NCI-H2196 treated with DMSO at 0.1 percent for 48 hours (cell line): ENCODE results near the gene CD47.

Experiments
- DNase-seq: peaks from one replicate; lab custom pipeline; 2025; ENCODE audit not compliant: unreplicated experiment; lab: John Stamatoyannopoulos, UW

CD47 gene

DNA sequence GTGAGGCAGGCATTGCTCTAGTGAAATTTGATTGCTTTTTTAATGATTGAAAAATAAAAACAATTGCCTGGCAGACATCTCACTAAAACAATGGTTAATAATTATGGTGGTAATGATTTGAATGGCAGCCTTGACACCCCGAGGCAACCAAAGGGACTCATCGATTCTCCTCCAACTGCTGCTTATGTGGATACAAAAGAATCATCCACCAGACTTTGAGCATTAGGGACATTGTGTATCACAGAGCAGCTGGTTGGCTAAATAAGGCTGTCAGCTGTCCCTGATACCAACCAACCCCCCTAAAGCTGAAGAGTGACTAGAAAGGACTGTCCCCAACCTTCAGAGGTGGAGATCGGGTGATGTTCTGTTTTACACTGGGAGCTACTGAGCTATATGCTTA, 1.7 kb upstream of the CD47 start:
- DNase-seq: no peak

DNA sequence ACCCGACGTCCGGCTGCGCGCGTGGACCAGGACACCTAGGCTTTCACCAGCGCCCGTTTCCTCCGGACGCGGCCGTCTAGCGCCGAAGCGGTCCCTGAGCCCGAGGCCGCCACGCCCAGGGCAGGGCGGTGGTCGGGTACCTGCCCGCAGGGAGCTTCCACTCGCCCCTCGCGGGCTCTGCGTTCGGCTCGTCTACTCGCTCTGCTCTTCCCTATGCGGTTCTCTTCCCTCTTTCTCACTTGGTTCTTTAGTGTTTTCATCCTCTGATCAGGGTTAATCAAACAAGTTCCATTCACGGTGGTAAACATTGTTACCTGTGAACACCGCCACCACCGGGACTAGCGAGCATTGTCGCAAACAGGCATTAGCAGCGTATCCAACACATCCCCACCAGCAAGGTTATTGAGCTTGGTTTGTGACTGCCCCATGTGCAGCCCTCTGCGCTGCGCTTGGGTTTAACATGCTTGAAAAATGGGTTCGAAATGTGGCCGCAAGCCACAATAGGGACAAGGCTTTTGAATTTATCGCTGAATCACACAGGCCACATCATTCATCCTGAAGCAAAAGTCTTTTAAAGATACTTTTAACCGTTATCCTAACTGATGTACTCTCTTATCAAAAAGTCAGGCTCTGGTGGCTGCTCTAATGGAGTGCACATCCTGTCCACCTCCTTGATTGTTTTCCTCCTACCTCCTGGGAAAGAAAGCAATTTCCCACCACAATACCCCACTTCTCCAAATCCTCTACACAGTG, 843 bp upstream of the CD47 start:
- no peak for DNase-seq

DNA sequence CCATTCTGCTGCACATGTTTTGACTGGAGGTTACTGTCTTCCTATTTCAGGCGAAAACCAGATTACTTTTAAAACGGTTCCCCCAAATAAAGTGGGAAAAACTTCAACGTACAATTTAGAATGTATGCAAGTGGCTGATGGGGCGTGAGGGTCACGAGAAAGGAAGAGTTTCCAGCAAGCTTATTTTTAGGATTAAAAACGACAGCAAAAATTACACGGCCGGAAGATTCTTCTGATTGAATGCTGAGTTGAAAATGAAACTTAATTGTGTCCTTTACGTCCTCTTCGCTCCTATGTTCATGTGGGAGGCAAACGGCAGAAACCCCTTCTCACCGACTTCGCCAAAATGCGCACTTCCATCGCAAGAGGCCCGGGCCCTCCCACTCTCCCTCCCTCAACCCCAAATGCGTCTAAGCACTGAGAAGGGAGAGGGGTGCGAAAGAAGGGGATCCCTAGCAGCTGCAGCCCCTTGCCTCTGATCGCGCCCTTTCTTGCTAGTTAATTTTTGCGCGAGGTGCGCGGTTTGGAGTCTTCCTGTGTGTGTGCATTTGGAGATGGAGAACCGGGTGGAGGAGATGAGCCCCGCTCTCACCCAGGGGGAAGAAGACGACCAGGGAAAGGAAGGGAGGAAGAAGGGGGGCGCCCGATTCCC, 656 bp downstream of the CD47 start:
- DNase-seq: no peak

DNA sequence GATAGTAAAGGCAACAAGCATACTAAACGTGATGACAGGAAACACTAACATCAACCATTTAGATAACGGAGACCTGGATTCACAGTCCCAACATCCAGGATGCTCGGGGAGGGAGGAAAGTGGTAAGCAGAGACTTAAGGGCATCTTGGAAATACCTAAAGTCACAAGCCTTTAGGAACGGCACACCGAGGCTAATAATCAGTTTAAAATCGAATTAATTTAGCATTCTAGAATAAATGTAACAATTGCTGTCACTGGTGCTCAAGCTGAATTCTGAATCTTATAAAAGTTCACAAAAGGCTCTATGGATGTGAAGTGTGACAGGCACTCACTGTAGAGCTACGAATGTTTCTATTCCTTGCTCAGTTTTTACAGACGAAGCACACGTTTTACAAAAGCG, 1.3 kb downstream of the CD47 start:
- no peak for DNase-seq

DNA sequence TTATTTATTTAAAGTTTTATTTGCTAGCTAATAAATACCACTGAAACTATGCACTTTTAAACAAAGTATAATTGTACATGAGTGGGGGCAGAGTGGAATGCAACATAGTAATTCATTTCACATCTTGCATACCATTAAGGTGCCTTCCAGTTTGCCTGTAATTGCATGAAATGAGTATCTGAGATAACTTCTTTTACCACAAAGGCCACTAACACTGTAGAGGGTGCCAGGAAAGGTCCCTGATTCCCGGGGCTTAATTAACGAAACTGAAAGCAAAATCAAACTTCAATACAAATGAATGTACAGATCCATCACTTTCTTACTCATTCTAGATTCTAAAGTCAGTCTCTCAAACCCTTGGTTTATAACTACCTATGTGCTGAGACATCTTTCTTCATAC, 2.1 kb downstream of the CD47 start:
- DNase-seq: no peak

DNA sequence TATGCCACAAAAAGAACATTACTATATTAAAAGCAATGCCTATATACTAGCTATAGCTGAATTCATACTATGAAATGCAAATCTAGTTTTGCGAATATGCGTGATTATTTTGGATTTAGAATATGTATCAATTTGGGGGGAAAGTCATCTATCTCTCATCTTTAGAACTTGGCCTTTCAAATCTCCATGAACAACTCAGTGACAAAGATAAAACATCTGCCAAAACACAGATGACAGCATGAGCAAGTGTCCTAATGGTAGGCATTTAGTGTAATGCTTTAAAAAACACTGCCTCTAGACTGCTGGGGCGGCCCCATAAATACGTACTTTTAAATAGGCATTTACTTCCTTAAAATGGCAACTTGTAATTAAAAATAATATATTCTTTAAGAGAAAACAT, 2.7 kb downstream of the CD47 start:
- no peak for DNase-seq

DNA sequence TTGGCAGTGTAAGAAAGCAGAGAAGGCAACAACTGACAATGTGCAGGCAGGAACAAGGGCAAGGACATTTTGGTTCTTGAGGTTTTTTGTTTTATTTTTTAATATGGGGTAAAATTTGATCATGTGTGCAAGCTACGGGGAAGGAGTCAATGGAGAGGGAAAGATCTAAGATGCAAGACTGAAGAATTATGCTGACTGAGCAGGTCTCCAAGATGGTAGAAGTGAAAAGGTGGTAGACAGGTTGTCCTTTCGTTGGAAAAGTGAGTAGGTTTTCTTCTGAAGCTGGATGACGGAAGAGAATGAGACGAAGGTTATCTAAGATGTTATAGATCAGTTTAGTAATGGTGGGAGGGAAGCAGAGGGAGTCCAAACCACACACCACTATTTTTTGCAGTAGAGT, 4.2 kb downstream of the CD47 start:
- no peak for DNase-seq

DNA sequence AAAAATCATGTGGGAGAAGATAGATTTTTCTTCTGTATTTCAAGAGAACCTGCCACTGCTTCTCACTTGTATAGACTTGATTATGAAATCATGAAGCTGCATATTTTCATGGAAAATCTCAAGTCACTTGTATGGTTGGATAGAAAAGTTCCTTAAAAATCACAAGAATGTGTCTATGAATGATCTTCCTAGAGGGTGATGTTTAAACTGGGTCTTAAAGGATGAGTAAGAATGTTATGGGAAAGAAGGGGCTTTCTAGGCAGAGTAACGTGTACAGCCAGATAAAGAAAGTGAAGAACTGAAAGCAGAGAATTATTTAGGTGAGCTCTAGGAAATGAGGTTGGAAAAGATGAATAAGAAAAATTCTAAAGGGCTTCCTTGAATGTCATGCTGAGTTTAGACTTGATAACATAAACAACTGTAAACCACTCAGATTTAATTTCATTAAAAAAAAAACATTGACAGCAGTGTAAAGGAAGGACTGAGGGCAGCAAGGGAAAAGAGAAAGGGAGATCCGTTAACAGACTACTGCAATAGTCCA, 5.0 kb downstream of the CD47 start:
- no peak for DNase-seq

DNA sequence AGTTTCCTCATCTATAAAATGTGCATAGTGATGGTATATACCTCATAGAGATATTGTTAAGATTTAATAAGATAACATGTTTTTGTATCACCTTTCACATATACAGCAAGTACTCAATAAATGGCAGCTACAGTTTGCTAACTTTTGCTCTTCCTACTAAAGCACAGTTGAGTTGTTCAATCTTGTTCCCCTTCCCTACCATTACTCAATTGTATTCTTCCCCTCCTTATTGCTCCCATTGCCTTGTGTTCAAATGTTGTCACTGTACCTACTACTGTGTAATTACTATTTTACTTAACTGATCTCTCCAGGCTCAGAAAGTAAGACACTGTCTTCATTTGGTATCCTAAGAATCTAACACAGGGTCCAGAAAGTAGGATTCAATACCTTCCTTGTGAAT, 5.5 kb downstream of the CD47 start:
- no peak for DNase-seq

DNA sequence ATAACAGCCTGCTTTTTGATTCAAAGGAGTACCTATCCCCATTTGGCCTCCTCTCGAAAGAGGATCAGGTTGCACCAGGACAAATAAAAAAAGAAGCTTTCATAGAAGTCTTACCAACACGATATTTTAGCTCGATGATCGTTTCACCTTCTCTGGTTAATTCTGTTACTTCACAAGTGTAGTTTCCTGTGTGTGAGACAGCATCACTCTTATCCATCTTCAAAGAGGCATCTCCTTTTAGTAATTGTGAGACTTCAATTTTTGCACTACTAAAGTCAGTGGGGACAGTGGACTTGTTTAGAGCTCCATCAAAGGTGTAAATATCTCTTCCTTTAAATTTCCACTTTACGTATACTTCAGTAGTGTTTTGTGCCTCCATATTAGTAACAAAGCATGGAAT, 11.0 kb downstream of the CD47 start:
- DNase-seq: no peak

DNA sequence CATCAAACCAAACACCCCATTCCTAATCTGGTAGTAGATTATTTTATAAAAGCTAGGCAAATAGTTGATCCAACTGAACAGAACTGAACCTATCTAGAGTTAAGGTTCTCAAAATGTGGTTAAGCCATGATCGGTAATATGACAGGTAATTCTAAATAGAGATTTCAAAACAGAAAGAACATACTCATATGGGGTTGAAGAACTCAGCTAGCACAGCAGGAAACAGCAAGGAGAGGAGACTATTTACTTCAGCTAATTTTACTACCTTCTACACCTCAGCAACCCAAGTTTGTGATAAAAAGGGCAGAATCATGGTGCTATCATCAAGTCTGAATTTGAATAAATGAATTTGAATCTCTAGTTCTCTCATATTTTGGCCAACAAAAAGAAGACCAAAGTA, 11.8 kb downstream of the CD47 start:
- no peak for DNase-seq

DNA sequence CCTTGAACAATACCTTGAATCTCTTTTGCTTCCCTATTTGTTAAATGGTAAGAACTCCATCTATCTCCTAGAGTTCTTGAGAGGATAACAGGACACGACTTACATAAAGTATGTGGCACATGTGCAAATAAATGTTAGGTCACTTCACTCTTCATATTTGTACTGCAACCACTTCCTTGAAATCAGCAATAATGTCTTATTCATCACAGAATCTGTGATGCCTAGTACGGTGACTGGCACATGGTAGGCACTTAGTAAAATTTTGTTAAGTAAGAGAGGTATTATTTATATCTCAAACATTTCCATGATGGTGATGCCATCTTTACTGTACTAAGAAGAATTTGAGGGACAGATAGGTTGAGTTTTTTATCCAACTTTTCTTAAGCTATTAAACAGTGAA, 14.3 kb downstream of the CD47 start:
- DNase-seq: no peak

DNA sequence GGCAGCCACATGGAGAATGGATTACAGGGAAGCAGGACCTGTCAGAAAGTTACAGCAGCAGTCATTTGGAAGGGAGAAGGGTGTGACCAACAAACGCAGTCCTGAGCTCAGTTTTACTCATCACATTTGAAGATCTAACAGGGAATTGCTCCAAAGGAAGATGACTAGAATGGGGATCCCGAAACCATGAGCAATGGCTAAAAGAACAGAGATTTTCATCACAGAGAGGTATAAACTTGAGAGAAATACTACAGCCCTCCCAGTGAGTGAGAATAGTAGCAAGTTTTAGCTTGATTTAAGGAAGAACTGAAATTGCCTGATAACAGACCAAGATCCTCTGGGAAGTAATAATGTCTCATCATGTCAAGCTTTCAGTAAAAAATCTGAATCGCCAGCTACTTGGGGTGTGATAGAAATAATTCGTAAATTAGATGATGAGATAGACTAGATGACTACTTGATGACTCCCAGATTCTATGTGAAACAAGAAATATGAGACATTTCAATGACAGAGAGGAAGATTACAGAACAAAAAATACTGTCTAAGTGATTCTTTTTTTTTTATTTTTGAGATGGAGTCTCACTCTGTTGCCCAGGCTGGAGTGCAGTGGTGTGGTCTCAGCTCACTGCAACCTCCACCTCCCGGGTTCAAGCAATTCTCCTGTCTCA, 16.9 kb downstream of the CD47 start:
- no peak for DNase-seq

DNA sequence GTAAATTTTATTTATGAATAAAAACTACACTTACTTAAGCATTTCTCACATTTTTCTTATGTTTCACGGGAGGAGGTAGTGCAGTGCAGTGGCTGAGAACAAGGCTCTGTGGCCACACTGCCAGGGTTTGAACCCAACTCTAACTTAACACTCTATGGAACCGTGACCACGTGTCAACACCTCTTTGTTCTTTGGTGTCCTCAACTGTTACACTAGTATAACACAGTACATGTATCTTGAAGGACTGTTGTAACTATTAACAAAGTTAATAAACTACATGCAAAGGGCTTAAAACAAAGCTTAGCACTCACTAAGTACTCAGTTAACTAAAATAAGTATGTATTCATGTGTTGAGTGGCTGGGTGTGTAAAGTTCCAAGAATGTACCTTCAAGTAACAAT, 19.5 kb downstream of the CD47 start:
- DNase-seq: no peak

DNA sequence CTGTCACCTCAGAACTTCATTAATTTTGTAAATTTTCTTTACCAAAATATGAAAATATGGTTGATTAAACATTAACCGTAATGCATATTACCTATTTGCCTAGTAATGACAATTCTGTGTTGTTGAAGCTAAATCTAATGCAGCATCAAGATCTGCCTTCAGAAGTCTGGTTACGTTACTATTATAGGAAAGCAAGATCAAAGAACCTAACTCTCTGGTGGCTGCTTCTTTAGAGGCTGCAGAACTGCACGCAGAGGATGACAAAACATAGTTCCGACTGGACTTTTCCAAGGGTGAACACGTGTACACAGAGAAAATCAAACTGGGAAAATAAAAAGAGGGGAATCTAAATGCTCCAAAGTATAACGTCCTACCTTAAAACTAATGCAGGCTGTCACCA, 20.5 kb downstream of the CD47 start:
- no peak for DNase-seq

DNA sequence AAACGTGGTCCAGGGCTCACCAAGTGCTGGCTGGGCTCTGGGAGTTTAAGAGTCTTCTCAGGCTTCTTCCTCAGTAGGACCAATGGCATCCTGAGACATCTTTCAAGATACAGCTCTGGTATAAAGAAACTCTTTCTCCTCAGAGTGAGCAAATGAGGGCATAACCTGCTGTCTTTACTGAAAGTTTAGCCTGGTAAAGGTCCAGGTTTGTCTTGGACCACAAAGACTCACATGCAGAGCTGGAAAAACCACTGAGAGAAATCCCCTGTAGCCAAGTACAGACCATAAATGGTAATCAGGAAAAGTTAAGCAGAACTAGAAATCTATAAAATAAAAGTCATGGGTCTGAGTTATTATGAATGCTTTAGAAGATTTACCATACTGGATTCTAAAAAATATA, 23.1 kb downstream of the CD47 start:
- no peak for DNase-seq

DNA sequence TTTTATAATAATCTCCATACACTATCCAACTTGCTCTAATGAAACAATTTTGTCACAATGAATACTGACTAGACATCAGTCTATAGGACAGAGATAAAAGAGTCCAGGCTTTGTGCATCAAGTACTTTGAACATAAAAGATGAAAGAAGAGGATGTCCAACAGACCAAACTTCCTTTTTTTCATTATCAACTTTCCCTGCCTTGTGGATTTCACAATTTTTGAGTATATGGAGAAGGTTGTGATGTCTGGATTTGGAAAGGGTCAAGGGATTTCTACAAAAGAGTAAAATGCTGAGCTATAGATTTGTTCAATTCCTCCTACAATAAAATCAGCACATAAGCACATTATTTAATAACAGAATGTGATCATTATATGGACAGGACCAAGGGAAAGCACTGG, 25.7 kb downstream of the CD47 start:
- DNase-seq: no peak

DNA sequence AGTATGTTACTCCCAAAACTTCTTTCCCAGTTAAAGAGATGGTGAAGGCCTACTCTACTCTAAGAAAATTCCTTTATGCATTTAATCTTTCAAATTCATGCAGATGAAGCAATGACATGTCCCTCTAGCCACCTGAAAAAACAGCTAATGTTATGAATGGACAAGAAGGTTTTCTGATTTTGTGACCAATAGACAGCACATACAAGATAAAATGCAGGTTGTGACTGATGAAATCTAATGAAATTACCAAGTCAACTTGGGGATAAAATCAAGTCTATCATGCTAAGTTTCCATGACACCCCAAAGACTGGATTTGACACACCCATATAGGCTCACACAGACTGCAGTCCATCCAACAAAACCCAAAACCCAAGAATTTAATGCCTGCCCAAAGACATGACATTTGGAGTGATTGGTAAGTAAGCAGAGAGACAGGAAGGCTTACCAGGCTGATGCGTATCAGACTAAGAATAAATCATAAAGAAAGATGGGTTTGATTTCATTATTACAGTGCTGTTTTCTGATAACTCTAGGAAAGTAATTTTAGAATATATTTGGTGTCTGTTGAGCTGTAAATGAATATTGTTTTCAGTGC, 26.4 kb downstream of the CD47 start:
- no peak for DNase-seq

DNA sequence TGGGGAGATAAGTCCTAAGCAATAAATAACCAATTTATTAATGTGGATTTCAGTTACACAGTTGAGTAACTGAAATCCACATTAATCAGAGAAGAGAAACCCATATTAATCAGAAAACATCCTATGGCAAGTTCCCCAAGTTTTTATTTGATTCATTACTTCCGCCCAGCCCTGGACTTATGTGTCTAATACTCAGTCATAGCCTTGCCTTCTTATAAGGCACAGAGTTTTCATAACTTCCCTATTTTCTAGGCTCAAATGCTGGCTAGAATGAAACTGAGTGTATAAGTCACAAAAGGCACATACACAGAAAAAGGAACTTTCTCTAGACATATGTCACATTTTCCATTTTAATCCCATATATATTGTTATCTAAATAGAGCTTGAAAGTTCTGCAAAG, 28.8 kb downstream of the CD47 start:
- DNase-seq: no peak

DNA sequence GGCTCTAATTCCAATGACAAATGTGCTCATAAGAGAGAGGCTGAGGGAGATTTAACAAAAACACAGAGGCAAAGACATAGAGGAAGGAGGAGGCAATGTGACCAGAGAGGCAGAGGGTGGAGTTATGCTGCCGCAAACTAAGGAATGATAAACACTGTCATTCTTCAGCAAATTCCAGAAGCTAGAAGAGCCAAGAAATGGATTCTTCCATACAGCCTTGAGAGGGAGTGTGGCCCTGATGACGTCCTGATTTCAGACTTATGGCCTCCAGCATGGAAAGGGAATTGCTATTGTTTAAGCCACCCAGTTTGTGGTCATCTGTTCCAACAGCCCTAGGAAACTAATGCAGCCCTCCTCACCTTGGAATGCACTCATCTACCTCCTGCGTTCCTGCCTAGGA, 30.5 kb downstream of the CD47 start:
- no peak for DNase-seq

DNA sequence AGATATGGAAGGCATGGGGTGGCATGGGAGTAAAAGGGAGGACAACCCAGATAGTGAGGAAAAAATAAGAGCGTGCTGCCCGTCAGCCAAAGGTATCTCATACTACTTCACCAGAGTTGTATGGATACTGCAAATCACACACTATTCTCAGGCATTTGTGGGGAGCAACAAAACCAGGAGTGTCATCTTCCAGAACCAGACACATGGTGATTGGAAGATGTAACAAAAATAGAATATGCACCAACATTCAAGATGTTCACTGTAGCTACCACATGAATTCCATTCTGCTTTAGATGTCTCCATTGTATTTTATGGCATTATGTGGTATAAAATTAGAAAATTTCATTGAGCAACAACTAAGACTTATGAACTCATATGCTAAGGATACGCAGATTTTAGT, 34.9 kb downstream of the CD47 start:
- DNase-seq: no peak

DNA sequence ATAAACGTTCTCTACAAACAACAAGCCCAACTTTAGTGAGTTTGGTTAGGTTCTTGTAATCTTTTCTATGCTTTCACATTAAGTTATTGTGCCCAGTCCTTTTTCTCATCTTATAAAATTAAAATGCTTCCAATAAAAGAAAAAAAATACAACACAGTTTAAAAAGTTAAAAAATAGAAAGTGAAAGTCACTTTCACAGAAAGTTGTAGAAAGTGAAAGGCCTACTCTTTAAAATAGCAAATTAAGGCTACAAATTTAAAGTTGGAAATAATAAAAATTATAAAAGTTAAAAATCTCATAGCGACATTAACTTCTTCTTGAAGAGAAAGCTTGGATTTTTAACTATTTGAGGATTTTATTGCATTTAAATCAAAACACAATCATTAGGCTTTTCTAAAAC, 35.9 kb downstream of the CD47 start:
- DNase-seq: no peak
